ENCODE measurements around the gene RAD51D.

DNA sequence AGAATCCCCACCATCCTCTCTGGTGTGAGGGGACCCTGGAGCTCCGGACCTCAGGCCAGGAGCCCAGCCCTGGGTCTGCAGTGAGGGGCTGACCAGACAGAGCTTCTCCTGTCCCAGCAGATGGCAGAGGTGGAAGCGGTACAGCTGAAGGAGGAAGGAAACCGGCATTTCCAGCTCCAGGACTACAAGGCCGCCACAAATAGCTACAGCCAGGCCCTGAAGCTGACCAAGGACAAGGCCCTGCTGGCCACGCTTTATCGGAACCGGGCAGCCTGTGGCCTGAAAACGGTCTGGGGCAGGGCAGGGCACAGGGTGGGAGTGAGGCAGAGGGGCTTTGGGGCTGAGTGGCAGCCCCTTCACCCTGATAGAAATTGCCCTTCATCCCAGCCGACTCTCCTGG lies 28.5 kb upstream of the RAD51D start:
- no peak for TF ChIP-seq CTCF (conservative IDR thresholded peaks at IDR 0.05 in 1 of 2, IDR thresholded peaks at IDR 0.05 in 1 of 2; ENCODE audit: extremely low read depth in 1 of 2, insufficient read depth in 1 of 2, low read depth in 1 of 2, low read length in 2 of 2)
- TF ChIP-seq EZH2 (IDR thresholded peaks at IDR 0.05; ENCODE audit: borderline replicate concordance, low read length): no peak
